Activated CD8-positive, alpha-beta T cell treated with anti-CD3 and anti-CD28 coated beads for 36 hours (primary cell): ENCODE results near the gene INPP5F. TPM values are rescaled to one million over a fixed set of nuclear protein-coding genes. Genes with fewer than 3 reads are reported as not detected.

Source experiments
- ATAC-seq: fragments of 200-7000 bp; cut with Tn5 transposase; one replicate; pipeline ENCODE4 v1.10.0; 2021; ENCODE audit warnings: mild to moderate bottlenecking, moderate library complexity
- CTCF ChIA-PET: fragments of 350-600 bp; sonication (Branson Sonifier 250); formaldehyde crosslinking; loops from one replicate; lab custom pipeline; 2021; ENCODE audit warnings: antibody characterized with exemption; lab: Charles Lee
- POLR2A ChIA-PET: fragments of 350-600 bp; sonication (Branson Sonifier 250); formaldehyde crosslinking; loops from one replicate; lab custom pipeline; 2021; ENCODE audit warnings: antibody characterized with exemption; lab: Charles Lee
- DNase-seq: peaks from one replicate; pipeline ENCODE4 v3.0.0-alpha.2; 2020
- H3K27ac Mint-ChIP-seq: one replicate; pipeline ENCODE4 v1.8.0; 2021; ENCODE audit warnings: mild to moderate bottlenecking, mixed read lengths
- H3K27me3 Mint-ChIP-seq: one replicate; pipeline ENCODE4 v1.8.0; 2021; ENCODE audit warnings: mixed read lengths
- H3K36me3 Mint-ChIP-seq: one replicate; pipeline ENCODE4 v1.8.0; 2021; ENCODE audit warnings: low read depth, mixed read lengths
- H3K4me1 Mint-ChIP-seq: one replicate; pipeline ENCODE4 v1.8.0; 2021; ENCODE audit warnings: low read depth, mixed read lengths
- H3K4me3 Mint-ChIP-seq: one replicate; pipeline ENCODE4 v1.8.0; 2021; ENCODE audit warnings: mild to moderate bottlenecking, moderate library complexity, mixed read lengths
- H3K9me3 Mint-ChIP-seq: one replicate; pipeline ENCODE4 v1.8.0; 2021; ENCODE audit warnings: mixed read lengths
- CTCF ChIP-seq: fragments of 200-600 bp; IDR thresholded peaks from one replicate; pipeline ENCODE4 v1.8.0; 2022; ENCODE audit warnings: antibody characterized with exemption, mild to moderate bottlenecking
- intact Hi-C: fragments of 100-400 bp; cut with micrococcal nuclease; formaldehyde crosslinking; loops from one replicate; pipeline ENCODE4 v1.10.0; 2022
- total RNA-seq, 2 experiments: library from RNA; stranded (reverse); gene quantifications; one replicate each; pipeline ENCODE4 v1.2.3, GENCODE V29; 2021

Gene INPP5F
- total RNA-seq, result 10 to 100 TPM; 10.7 TPM

- peak; percentile 43 for TF ChIP-seq CTCF
- Mint-ChIP-seq H3K4me3 (peak within 1 kb of the TSS; percentile 82), H3K36me3 (peaks cover 2% of the 10 kb centered on the region), H3K9me3 (no peaks in the 10 kb centered on the region), H3K4me1 (peaks cover 41% of the 10 kb centered on the region), H3K27ac (peak within 1 kb of the TSS; percentile 76), H3K27me3 (no peaks in the 10 kb centered on the region)
- ATAC-seq (peak; percentile 98), DNase-seq (peak; percentile 99)
- CTCF ChIA-PET, result interaction anchor here (1.1 to 6.6 kb wide), 8 partner anchors 9 to 134 kb away, joined by 3 to 42 read pairs (median 10); no protein-coding TSS in a partner anchor
- POLR2A ChIA-PET, result interaction anchor here (0.8 to 3.8 kb wide), 9 partner anchors 11 to 67 kb away, joined by 3 to 33 read pairs (median 3); no protein-coding TSS in a partner anchor
- intact Hi-C loops, result loop anchor here (5.0 kb wide), 1 partner anchor 39 kb away; no protein-coding TSS in a partner anchor
Observed at GRCh38 chr10:119725828-119726675, at the start of gene INPP5F. INPP5F (plus strand) TSS chr10:119726050; CDS start chr10:119726263, 213 bp downstream.

GRCh38 chr10:119677126-119677525 lies 48.7 kb upstream of the INPP5F start:
- no peak for TF ChIP-seq CTCF
- DNase-seq, result no peak
- Mint-ChIP-seq H3K27me3 (no peaks in the 10 kb centered on the region), H3K27ac (no peak overlapping the region), H3K4me3 (no peak overlapping the region), H3K4me1 (peaks cover 16% of the 10 kb centered on the region), H3K9me3 (no peaks in the 10 kb centered on the region), H3K36me3 (peaks cover 9% of the 10 kb centered on the region)
- intact Hi-C loops, result no loop called here
- CTCF ChIA-PET, result interaction anchor here (1.3 to 1.4 kb wide), 2 partner anchors 8 to 10 kb away, joined by 3 to 4 read pairs; no protein-coding TSS in a partner anchor
- ATAC-seq, result no peak
- POLR2A ChIA-PET, result no interaction called here

- intact Hi-C loops, result no loop called here
- no peak for TF ChIP-seq CTCF
- Mint-ChIP-seq H3K4me1 (peaks cover 20% of the 10 kb centered on the region), H3K36me3 (peaks cover 4% of the 10 kb centered on the region), H3K9me3 (no peaks in the 10 kb centered on the region), H3K27me3 (no peaks in the 10 kb centered on the region), H3K4me3 (no peak overlapping the region), H3K27ac (no peak overlapping the region)
- ChIA-PET POLR2A (no interaction called here), CTCF (interaction anchor here (1.3 to 1.4 kb wide), 2 partner anchors 7 to 9 kb away, joined by 3 to 4 read pairs; no protein-coding TSS in a partner anchor)
- ATAC-seq (no peak), DNase-seq (no peak)
Observed at GRCh38 chr10:119677904-119678755, 47.7 kb upstream of the INPP5F start.

GRCh38 chr10:119679480-119679829 lies 46.4 kb upstream of the INPP5F start:
- Mint-ChIP-seq H3K4me1 (peaks cover 20% of the 10 kb centered on the region), H3K27me3 (no peaks in the 10 kb centered on the region), H3K9me3 (no peaks in the 10 kb centered on the region), H3K27ac (no peak overlapping the region), H3K36me3 (peaks cover 3% of the 10 kb centered on the region), H3K4me3 (no peak overlapping the region)
- ATAC-seq (no peak), DNase-seq (no peak)
- ChIA-PET POLR2A (no interaction called here), CTCF (interaction anchor here (1.0 kb wide), 1 partner anchor 180 kb away, joined by 4 read pairs; no protein-coding TSS in a partner anchor)
- intact Hi-C loops, result no loop called here
- no peak for TF ChIP-seq CTCF
